ENCODE data around the gene LRTM2. TPM values are rescaled to one million over a fixed set of nuclear protein-coding genes. Genes with fewer than 3 reads are reported as not detected.
"Not testable (repeated sequence)": the region's sequence is repeated elsewhere in the genome, so short reads cannot be mapped to it uniquely, and the experiment has no call there.

LRTM2 gene
- total RNA-seq, 4 donors from 2014 or later, result not detected

DNA sequence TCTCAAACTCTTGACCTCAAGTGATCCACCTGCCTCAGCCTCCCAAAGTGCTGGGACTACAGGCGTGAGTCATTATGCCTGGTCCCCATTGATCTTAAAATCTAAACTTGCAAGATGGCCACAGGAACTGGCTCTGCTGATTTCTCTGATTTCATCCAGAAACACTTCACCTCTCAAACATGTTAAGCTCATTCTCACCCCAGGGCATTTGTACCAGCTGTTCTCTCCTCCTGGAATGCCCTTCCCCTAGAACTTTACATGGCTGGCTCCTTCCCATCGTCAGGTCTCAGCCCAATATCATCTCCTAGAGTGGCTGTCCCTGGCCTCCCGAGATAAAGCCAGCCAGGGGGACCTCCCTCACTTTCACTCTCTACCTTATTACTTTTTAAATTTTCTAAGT is 5.3 kb upstream of the LRTM2 start:
- Histone ChIP-seq H3K36me3 (no peaks in the 10 kb centered on the region), H3K4me3 (no peak overlapping the region), H3K9me3 (no peaks in the 10 kb centered on the region), H3K27ac (no peak overlapping the region), H3K27me3 (peaks cover 13% of the 10 kb centered on the region), H3K4me1 (peaks cover 0 to 2% (median 0%) of the 10 kb centered on the region in 3 donors)
- 75 to 90% methylated on average over 2 of the region's 3 CpGs for WGBS, 2 donors (ENCODE audit: low coverage in 1 of 2)
- ATAC-seq, result no peak
- TF ChIP-seq EP300 (IDR thresholded peaks at IDR 0.05) (no peak), POLR2AphosphoS5 (IDR thresholded peaks at IDR 0.05) (no peak), POLR2A (IDR thresholded peaks at IDR 0.05) (no peak)
- TF ChIP-seq, protein P1, sequence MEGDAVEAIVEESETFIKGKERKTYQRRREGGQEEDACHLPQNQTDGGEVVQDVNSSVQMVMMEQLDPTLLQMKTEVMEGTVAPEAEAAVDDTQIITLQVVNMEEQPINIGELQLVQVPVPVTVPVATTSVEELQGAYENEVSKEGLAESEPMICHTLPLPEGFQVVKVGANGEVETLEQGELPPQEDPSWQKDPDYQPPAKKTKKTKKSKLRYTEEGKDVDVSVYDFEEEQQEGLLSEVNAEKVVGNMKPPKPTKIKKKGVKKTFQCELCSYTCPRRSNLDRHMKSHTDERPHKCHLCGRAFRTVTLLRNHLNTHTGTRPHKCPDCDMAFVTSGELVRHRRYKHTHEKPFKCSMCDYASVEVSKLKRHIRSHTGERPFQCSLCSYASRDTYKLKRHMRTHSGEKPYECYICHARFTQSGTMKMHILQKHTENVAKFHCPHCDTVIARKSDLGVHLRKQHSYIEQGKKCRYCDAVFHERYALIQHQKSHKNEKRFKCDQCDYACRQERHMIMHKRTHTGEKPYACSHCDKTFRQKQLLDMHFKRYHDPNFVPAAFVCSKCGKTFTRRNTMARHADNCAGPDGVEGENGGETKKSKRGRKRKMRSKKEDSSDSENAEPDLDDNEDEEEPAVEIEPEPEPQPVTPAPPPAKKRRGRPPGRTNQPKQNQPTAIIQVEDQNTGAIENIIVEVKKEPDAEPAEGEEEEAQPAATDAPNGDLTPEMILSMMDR (IDR thresholded peaks at IDR 0.05), result no peak

DNA sequence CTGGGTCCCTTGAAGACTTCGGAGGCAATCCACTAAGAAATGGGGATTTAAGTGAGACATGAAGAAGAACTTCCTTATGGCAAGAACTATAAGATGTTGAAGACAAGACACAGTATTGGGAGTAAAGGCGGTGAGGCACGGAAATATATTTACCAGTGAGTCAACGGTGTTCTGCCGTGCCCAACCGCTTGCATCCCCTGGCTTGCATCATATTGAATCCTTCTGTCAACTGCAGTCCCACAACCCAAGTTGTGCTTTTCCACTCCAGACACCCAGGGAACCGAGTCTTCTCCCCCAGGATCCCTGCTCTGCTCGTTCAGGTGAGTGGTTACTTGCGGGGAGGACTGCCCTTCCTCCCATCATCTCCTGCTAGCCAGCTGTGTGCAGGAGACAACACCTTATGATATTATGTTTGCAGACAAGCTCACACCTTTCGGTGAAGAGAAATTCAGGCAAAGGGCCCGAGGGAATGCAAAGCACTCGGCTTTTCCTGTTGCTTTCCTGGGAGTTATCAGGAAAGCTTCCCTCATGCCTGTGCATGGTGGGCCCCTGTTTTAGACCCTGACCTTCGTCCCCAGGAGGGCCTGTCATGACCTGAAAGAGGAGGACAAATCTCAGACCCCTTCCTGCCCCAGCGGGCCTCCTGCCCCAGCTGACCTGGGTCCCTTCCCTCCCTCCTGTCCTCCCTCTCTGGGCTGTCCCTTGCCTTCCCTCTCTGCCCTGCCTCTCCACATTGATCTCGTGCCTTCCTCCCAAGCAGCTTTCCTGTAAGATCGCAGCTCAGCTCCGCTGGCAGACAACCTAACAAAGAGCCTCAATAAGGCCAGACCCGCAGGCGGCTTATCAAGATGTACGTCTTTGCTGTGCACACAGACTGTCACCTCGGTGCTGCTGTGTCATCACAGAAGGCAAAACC is 4.3 kb upstream of the LRTM2 start:
- no peak overlapping the region for H3K27ac ChIP-seq
- H3K9me3 ChIP-seq, result no peaks in the 10 kb centered on the region
- H3K27me3 ChIP-seq, result peaks cover 23% of the 10 kb centered on the region
- no peak for ATAC-seq
- WGBS, 2 donors (ENCODE audit: low coverage in 1 of 2), result 60 to 62% methylated on average over 8 to 16 of the region's 21 CpGs
- TF ChIP-seq EP300 (IDR thresholded peaks at IDR 0.05) (no peak), POLR2A (IDR thresholded peaks at IDR 0.05) (no peak)
- TF ChIP-seq, protein P1 (IDR thresholded peaks at IDR 0.05), result no peak
- peaks cover 0 to 10% (median 0%) of the 10 kb centered on the region in 3 donors for H3K4me1 ChIP-seq
- H3K36me3 ChIP-seq, result no peaks in the 10 kb centered on the region
- H3K4me3 ChIP-seq, result no peak overlapping the region

DNA sequence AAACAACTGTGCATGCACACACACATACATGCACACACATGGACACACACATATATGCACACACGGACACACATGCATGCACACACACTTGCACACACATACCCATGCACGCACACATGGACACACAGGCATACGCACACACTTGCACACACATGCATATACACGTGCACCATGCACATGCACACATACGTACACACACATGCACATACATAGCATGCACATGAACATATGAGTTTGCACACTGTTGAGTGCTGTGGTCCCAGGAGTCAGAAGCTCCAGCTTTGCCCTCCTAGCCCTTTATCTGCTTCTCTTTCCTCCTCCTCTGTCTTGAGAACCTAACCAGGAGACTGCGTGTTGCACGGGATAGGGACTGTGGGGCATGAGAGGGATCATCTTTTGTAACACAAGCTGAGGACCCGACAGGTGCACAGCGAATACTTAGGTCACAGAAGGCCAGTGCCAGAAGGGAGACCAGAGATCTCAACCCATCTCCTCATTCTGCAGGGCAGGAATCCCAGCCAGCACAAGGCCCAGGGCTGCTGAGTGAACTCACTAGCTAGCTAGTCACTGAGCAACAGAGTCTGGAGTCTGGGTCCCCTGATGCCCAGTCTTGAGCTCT is 3.5 kb upstream of the LRTM2 start:
- Histone ChIP-seq H3K36me3 (no peaks in the 10 kb centered on the region), H3K4me3 (no peak overlapping the region), H3K27me3 (peaks cover 30% of the 10 kb centered on the region), H3K27ac (no peak overlapping the region), H3K9me3 (no peaks in the 10 kb centered on the region), H3K4me1 (peaks cover 0 to 10% (median 0%) of the 10 kb centered on the region in 3 donors)
- WGBS, 2 donors (ENCODE audit: low coverage in 1 of 2), result 89 to 91% methylated on average over 6 of the region's 9 CpGs
- no peak for ATAC-seq
- TF ChIP-seq EP300 (IDR thresholded peaks at IDR 0.05) (no peak), POLR2AphosphoS5 (IDR thresholded peaks at IDR 0.05) (no peak), POLR2A (IDR thresholded peaks at IDR 0.05) (no peak)
- TF ChIP-seq, protein P1 (IDR thresholded peaks at IDR 0.05), result no peak

DNA sequence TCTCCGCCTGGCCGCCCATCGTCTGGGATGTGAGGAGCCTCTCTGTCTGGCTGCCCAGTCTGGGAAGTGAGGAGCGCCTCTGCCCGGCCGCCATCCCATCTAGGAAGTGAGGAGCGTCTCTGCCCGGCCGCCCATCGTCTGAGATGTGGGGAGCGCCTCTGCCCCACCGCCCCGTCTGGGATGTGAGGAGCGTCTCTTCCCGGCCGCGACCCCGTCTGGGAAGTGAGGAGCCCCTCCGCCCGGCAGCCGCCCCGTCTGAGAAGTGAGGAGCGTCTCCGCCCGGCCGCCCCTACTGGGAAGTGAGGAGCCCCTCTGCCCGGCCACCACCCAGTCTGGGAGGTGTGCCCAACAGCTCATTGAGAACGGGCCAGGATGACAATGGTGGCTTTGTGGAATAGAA is 2.4 kb upstream of the LRTM2 start:
- H3K4me1 ChIP-seq, ATAC-seq, H3K36me3 ChIP-seq, H3K9me3 ChIP-seq, H3K4me3 ChIP-seq, H3K27ac ChIP-seq: not testable (repeated sequence)
- no CpG with 5 or more reads among the region's 28 CpGs for WGBS, 2 donors (ENCODE audit: low coverage in 1 of 2)
- H3K27me3 ChIP-seq, result peaks cover 41% of the 10 kb centered on the region

DNA sequence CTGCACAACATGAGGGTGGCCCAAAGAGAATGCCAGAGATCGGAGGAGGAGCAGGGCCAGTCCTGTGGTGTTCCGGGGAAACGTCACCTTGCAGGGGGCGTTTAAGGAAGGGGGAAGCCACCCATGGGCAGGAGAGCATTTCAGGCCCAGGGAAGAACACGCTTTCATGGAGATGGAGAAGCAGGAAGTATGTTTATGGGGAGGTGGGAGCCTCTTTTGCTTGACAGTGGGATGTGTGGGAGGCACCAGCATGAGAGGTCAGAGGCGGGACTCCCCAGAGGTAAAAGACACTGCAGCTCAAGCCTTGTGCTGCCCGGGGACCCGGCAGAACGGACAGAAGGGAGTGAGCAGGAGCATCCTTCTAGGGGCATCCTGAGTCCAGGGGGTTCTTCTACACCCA is 1.3 kb upstream of the LRTM2 start:
- 77 to 80% methylated on average over 2 to 8 of the region's 9 CpGs for WGBS, 2 donors (ENCODE audit: low coverage in 1 of 2)
- H3K27me3 ChIP-seq, result peaks cover 52% of the 10 kb centered on the region
- no peak for ATAC-seq

More for the DNA sequence above, 1.3 kb upstream of the LRTM2 start:
- no peaks in the 10 kb centered on the region for H3K9me3 ChIP-seq
- no peak overlapping the region for H3K27ac ChIP-seq
- no peaks in the 10 kb centered on the region for H3K36me3 ChIP-seq
- peaks cover 0 to 10% (median 0%) of the 10 kb centered on the region in 3 donors for H3K4me1 ChIP-seq
- no peak for TF ChIP-seq POLR2AphosphoS5 (IDR thresholded peaks at IDR 0.05)
- no peak for TF ChIP-seq POLR2A (IDR thresholded peaks at IDR 0.05)
- no peak for TF ChIP-seq EP300 (IDR thresholded peaks at IDR 0.05)
- TF ChIP-seq, protein P1 (IDR thresholded peaks at IDR 0.05), result no peak
- no peak overlapping the region for H3K4me3 ChIP-seq

All from gastroesophageal sphincter (tissue), 4 donors.